GM19023 (cell line): Measurements from ENCODE around the gene FLT4.

Source experiments
- ATAC-seq: cut with Tn5 transposase; IDR thresholded peaks from one replicate; pipeline ENCODE4 v1.9.1; 2021; ENCODE audit warnings: mild to moderate bottlenecking, moderate library complexity; ENCODE audit not compliant: unreplicated experiment

The FLT4 gene

DNA sequence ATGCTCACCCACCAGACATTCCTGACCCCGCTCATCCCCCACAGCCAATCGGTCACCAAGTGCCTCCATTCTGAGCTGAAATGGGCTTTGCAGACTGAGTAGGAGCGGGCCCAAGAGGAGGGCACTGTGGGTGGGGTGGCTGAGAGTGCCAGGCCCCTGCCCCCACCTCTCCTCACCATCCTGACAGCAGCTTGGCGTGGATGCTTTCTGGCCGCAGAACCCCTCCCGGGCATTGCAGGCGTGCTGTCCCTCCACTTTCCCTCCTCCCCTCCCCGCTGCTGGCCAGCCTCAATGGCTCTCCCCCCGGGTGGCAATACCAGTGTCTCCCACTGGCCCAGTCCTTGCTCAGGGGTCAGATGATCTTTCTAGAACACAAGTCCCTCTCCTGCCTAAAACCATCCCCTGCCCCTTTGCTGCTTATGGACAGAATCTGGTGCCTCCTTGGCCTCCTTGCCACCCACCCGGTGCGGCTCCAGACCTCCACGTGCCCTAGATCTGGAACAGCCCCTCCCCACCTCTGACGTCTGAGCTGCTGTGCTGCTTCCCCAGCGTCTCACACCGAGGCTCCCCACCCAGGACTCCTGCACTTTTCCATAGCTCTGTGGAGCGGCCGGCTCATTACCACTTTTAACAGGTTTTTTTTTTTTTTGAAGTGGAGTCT is 6.1 kb downstream of the FLT4 start:
- no peak for ATAC-seq

DNA sequence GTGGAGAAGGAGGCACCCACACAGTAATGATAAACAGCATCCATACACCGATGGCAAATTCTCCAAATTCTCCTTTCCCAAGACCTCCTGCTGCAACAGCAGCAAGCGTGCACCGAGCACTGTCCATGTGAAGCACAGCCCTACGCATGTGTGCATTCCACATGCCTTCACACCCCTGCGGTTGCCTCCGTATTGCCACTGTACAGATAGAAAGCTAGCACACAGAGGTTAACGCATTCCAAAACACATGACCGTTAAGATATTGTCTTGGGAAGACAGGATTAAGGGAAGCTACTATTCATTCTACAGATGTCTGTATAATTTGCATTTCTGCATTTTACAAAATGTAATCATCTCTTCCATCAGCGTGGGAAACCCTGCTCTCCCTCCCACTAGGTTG is 6.6 kb downstream of the FLT4 start:
- ATAC-seq = no peak

DNA sequence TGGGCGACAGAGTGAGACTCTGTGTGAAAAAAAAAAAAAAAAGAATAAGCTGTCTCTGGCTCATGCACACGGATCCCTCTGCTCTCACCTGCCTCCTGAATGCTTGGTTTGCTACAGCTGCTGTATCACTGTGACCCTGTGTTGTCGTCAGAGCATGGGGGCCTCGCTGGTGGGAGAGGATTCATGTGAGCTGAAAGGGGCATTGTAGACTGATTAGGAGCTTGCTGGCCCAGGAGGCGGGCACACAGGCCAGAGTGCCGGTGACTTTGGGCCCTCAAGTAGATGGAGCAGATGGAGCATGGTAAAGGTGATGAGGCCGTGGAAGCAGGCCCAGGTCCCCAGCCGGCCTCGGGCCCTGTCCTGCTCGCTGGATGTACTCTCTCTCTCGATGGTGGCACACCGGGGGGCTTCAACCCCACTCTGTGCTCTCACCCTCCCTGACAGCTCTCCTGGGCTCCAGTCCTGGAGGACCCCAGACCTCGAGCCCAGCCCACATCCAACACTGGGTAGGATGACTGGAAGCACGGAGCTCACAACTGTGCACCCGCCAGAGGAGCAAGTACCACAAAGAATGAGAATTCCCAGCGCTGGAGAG is 7.1 kb downstream of the FLT4 start:
- no peak for ATAC-seq

DNA sequence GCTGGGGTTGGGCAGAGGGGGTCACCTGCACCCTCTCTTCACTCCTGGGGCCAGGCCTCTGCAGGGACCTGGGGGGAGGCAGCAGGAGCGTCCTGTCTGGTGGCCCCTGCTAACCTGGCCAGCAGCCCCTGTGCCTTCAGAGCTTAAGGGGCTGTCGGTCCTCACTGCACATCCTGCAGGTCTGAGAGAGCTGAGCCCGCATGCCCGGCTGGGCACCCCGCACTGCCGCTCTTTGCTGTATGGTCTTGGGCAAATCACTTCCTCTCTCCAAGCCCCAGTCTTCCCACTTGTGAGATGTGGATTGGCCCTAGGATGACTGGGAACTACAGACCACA is 7.9 kb downstream of the FLT4 start:
- ATAC-seq = no peak

- ATAC-seq = no peak
Measured at GRCh38 chr5:180640861-180641565, 8.4 kb downstream of the FLT4 start.

DNA sequence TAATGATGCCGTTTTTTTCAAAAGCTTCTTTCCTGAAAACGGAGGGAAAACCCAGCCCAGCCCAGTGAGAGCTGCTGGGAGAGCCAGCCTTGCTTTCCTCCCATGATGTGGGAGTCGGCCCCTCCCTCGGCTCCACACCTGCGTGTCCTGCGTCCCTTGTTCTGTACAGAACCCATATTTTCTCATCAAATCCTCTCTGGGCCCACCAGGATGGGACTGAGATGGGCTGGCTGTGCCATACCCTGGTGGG is 8.9 kb downstream of the FLT4 start:
- ATAC-seq = no peak

DNA sequence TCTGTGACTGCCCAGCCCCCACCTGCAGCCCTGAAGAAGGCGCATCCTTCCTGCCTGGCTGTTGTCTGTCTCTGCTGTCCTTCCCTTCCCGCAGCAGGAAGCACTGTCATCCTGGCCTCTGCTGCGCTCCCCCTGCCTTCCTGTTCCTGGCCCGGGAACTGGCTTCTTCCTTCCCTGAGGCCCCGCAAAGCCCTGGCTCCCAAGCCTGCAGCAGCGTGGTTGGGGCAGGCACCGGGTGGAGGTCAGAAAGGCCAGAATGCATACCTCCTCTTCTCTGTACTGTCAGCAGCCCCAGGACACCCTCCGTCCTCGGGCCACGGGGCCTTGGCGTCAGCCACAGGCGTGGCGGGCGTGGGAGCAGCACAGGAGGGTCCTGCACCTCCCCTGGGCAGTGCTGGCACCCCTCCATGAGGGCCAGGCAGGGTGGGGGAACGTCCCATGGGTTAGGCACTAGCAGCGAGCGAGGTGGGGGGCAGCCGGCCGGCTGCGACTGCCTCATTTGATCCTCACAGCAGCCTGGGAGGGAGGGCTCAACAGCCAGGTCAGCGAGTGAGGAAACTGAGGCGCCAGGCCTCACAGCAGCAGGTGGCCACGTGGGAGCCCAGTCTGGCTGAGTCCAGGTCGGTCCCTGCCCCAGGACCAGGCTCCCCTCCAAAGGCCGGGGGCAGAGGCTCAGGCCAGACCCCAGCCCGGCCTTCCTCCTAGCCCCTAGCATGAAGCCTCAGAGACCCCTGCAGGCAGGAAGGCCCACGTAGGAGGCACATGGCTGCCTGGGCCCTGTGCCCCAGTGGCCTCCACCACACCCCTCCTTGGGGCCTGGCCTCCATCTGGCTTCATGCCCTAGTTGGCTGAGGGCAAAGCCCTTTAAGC is 9.4 kb downstream of the FLT4 start:
- ATAC-seq = no peak

- no peak for ATAC-seq
Measured at GRCh38 chr5:180639287-180639686, 10.1 kb downstream of the FLT4 start.

GRCh38 chr5:180637962-180638680 is 11.3 kb downstream of the FLT4 start:
- no peak for ATAC-seq

- no peak for ATAC-seq
Measured at GRCh38 chr5:180636403-180637075, 12.9 kb downstream of the FLT4 start.

DNA sequence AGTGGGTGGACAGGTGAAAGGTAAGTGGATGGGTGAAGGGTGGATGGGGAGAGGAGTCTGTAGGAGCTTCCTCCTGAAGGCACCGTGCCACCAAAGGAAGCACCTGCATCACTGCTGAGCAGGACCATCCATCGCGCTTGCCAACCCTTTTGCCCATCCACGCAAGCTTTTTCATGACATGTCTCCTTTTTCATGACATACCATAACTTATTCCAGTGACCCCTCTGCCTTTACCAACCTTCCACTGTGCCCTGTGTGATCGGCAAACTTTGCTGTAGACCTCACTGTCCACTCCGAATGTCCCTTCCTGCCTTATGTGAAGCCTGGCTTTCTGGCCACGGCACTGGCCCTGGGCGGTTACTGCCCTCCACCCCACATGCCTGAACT is 13.4 kb downstream of the FLT4 start:
- ATAC-seq = no peak

DNA sequence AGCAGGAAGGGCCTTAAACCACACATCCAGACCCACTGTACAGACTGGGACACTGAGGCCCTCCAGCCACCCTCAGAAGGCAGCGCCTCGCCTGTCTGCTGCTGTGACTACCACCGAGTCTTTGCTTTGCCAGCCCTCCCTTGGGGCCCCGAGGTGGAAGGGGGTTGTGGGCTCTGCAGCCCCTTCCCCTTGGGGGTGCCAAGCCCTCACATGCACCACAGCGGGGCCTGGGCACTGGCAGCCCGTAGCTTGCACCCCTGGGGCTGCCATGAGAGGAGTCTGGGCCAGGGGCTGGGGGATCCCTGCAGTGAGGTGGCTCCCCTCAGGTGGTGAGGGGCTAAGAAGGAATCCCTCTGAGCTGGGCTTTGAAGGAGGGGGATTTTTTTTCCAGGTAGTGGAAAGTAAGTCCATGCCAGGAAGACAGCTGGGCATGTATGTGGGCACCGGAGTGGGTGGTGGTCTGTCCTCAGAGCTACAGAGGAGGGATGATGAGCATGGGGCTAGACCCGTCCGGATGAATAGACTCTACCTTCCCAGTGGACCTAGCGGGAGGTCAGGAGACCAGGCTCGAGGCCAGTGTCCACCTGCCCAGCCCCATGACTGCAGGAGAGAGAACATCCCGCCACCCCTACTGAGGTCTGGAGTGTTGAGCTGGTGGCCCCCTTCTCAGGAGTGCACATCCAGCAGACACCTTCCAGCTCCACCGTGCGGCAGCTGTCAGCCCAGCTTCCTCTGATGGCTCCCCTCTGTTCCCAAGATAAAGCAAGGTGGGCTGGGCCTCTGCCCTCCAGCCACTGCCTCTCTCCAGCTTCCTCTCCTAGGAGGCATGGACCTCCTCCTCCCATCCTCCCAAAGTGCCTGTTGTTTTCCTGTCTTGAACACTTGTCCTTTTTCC is 15.9 kb downstream of the FLT4 start:
- no peak for ATAC-seq

GRCh38 chr5:180632768-180633167 is 16.6 kb downstream of the FLT4 start:
- no peak for ATAC-seq

DNA sequence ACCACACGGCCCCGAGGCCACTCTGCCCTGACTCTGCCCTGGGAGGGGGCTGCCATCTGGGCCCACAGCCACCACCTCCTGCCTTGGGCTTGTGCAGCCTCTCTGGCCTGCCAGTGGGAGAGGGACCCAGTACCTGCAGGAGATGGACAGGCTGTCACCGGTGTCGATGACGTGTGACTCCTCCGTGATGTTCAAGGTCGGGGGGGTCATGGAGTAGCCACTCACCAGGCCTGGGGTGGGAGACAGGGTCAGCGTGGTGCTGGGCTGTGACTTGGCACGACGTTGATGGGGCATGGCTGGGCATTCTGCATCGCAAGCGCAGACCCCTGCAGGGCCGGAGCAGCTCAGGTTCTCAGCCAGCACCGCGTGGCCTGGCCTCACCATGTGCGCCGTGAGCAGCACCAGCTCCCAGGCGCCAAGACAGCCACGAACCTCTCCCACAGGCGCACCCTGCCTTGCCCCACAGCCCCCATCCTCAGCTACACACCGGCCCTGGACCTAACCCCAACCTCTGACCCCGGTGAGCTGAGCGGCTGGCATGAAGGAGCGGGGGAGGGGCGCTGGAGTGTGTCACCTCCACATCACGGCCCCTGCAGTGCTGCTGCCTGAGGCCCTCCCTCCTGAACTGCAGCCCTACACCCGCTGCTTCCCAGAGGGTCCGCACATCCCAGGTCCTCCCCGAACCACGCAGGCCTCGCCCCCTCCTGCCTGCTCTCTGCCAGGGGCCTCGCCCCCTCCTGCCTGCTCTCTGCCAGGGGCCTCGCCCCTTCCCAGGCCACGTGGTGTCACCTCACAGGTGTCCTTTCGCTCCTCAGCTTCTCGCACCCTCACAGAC is 17.6 kb downstream of the FLT4 start:
- ATAC-seq = no peak

- no peak for ATAC-seq
Measured at GRCh38 chr5:180630426-180630825, 19.0 kb downstream of the FLT4 start.

GRCh38 chr5:180629831-180630382 is 19.5 kb downstream of the FLT4 start:
- ATAC-seq = no peak

DNA sequence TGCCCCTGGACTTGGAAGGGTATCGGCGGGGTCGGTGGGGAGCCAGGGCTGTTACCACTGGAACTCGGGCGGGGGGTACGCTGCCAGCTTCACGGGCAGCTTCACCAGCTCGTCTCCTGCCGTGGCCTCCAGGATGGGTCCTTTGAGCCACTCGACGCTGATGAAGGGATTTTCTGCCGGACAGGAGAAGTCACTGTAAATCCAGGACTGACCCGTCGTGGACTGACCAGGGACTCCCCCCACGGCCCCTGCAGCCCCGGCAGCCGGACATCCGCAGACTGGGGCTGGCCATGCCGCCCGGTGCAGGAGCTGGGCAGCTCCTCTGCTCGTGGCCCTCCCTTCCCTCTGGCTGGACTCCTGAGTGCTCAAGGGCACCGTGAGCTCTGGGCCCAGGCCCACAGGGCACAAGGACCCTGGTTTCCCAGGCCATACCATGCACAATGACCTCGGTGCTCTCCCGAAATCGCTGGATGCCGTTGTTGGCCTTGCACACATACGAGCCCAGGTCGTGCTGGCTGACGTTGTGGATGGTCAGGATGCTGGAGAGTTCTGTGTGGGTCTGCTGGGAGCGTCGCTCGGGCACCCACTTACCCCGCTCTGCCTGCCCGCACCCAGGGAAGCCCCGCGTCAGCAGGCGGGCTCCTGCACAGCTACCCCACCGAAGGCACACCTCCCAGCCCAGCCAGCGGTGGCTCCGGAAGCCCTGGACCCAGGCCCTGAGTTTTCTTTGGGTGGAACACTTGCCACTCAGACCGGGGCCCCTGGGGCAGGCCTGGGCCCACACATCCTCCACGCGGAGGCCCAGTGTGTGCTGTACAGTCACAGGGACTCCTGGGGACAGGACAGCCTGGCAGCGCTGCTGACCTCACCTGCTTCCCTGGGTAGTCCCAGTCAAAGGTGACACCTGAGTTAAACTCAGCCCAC is 20.3 kb downstream of the FLT4 start:
- no peak for ATAC-seq
